Measurements from ENCODE around the gene MYO1C. TPM values are rescaled to one million over a fixed set of nuclear protein-coding genes. Genes with fewer than 3 reads are reported as not detected.
"Not testable (repeated sequence)": the region's sequence is repeated elsewhere in the genome, so short reads cannot be mapped to it uniquely, and the experiment has no call there.

MYO1C gene
- total RNA-seq, 1 donor: 250 TPM

- H3K4me3 ChIP-seq (ENCODE audit: insufficient read depth, low read length): no peak overlapping the region
- peaks cover 11% of the 10 kb centered on the region for H3K4me1 ChIP-seq (ENCODE audit: insufficient read depth, low read length)
- no peaks in the 10 kb centered on the region for H3K27me3 ChIP-seq (ENCODE audit: insufficient read depth, low read length)
- H3K36me3 ChIP-seq (ENCODE audit: insufficient read depth, low read length): peaks cover 15% of the 10 kb centered on the region
- H3K79me2 ChIP-seq (ENCODE audit: insufficient read depth, low read length): peaks cover 81% of the 10 kb centered on the region
- TF ChIP-seq CTCF (IDR thresholded peaks at IDR 0.05; ENCODE audit: extremely low read depth, low read depth, low read length): no peak
- H3K4me2 ChIP-seq (ENCODE audit: insufficient read depth, low read length): no peak overlapping the region
- peaks cover 69% of the 10 kb centered on the region for H4K20me1 ChIP-seq (ENCODE audit: insufficient read depth, low read length)
- H3K27ac ChIP-seq (ENCODE audit: low read depth, low read length): no peak overlapping the region
- H2AFZ ChIP-seq (ENCODE audit: low read length): no peak overlapping the region
- no peaks in the 10 kb centered on the region for H3K9me3 ChIP-seq (ENCODE audit: low read depth, low read length)
- peak; percentile 85 for DNase-seq (ENCODE audit: insufficient read length, low spot score, missing footprints)
Observed at GRCh38 chr17:1452836-1453235, 39.6 kb downstream of the MYO1C start.

- not testable (repeated sequence) for H3K27ac ChIP-seq (ENCODE audit: low read depth, low read length); H3K9me3 ChIP-seq (ENCODE audit: low read depth, low read length); H3K4me2 ChIP-seq (ENCODE audit: insufficient read depth, low read length); DNase-seq (ENCODE audit: insufficient read length, low spot score, missing footprints); H3K27me3 ChIP-seq (ENCODE audit: insufficient read depth, low read length); H3K4me1 ChIP-seq (ENCODE audit: insufficient read depth, low read length); H2AFZ ChIP-seq (ENCODE audit: low read length); H3K4me3 ChIP-seq (ENCODE audit: insufficient read depth, low read length)
- Histone ChIP-seq H4K20me1 (ENCODE audit: insufficient read depth, low read length) (peaks cover 83% of the 10 kb centered on the region), H3K36me3 (ENCODE audit: insufficient read depth, low read length) (peaks cover 15% of the 10 kb centered on the region), H3K79me2 (ENCODE audit: insufficient read depth, low read length) (peaks cover 100% of the 10 kb centered on the region)
Observed at GRCh38 chr17:1450261-1450660, 42.2 kb downstream of the MYO1C start.

GRCh38 chr17:1449412-1449967 lies 43.0 kb downstream of the MYO1C start:
- Histone ChIP-seq H3K9me3 (ENCODE audit: low read depth, low read length) (no peaks in the 10 kb centered on the region), H3K4me2 (ENCODE audit: insufficient read depth, low read length) (no peak overlapping the region), H3K79me2 (ENCODE audit: insufficient read depth, low read length) (peaks cover 99% of the 10 kb centered on the region), H3K36me3 (ENCODE audit: insufficient read depth, low read length) (peaks cover 15% of the 10 kb centered on the region), H3K27me3 (ENCODE audit: insufficient read depth, low read length) (no peaks in the 10 kb centered on the region), H4K20me1 (ENCODE audit: insufficient read depth, low read length) (peaks cover 79% of the 10 kb centered on the region), H2AFZ (ENCODE audit: low read length) (no peak overlapping the region), H3K27ac (ENCODE audit: low read depth, low read length) (no peak overlapping the region), H3K4me3 (ENCODE audit: insufficient read depth, low read length) (no peak overlapping the region), H3K4me1 (ENCODE audit: insufficient read depth, low read length) (peaks cover 3% of the 10 kb centered on the region)
- no peak for DNase-seq (ENCODE audit: insufficient read length, low spot score, missing footprints)
- TF ChIP-seq CTCF (IDR thresholded peaks at IDR 0.05; ENCODE audit: extremely low read depth, low read depth, low read length): no peak

DNA sequence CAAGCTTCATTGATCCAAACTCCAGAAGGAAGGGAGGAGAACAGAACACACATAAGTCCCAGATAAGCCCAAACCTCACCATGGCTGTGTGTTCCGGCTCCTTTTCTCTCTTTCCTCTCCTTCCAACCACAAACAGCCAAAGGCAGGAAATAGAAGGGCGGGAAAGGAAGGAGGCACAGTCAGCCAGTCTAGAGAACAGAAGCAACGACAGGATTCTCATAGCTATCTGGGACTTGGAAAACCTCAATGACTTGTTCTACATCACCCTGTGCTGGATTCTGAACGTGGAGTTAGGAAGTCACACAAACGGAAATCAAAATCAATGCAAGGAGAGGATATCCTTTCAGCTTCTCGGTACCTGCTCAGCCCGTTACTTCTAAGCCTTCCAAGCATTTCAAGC lies 45.4 kb downstream of the MYO1C start:
- no peak overlapping the region for H3K4me2 ChIP-seq (ENCODE audit: insufficient read depth, low read length)
- H4K20me1 ChIP-seq (ENCODE audit: insufficient read depth, low read length): peaks cover 71% of the 10 kb centered on the region
- H3K4me1 ChIP-seq (ENCODE audit: insufficient read depth, low read length): no peaks in the 10 kb centered on the region

More for the DNA sequence above, 45.4 kb downstream of the MYO1C start:
- H3K27me3 ChIP-seq (ENCODE audit: insufficient read depth, low read length): no peaks in the 10 kb centered on the region
- peak; percentile 38 for DNase-seq (ENCODE audit: insufficient read length, low spot score, missing footprints)
- H2AFZ ChIP-seq (ENCODE audit: low read length): no peak overlapping the region
- no peak for TF ChIP-seq CTCF (IDR thresholded peaks at IDR 0.05; ENCODE audit: extremely low read depth, low read depth, low read length)
- H3K79me2 ChIP-seq (ENCODE audit: insufficient read depth, low read length): peaks cover 95% of the 10 kb centered on the region
- H3K9me3 ChIP-seq (ENCODE audit: low read depth, low read length): no peaks in the 10 kb centered on the region
- no peak overlapping the region for H3K4me3 ChIP-seq (ENCODE audit: insufficient read depth, low read length)
- H3K36me3 ChIP-seq (ENCODE audit: insufficient read depth, low read length): peaks cover 5% of the 10 kb centered on the region
- no peak overlapping the region for H3K27ac ChIP-seq (ENCODE audit: low read depth, low read length)
